K562 (cell line): ENCODE results near the gene NAA10. TPM values are rescaled to one million over a fixed set of nuclear protein-coding genes. Genes with fewer than 3 reads are reported as not detected.

Experiments
- ARHGAP35 ChIP-seq: fragments of 450-650 bp; IDR thresholded peaks from 2 replicates; pipeline ENCODE4 v1.6.1; 2018; ENCODE audit not compliant: partially characterized antibody
- BACH1 ChIP-seq: fragments of 200-800 bp; sonication (Bioruptor generic); IDR thresholded peaks from 2 replicates; pipeline ENCODE4 v1.6.1; 2016; ENCODE audit warnings: missing genetic modification characterization, missing compliant biosample characterization
- CBX3 ChIP-seq, 2 experiments: IDR thresholded peaks; 1 replicate in 1 of 2; 2 replicates in 1 of 2; pipeline ENCODE4 v1.6.1; 2012; ENCODE audit warnings: inconsistent platforms in 2 of 2, low read length in 2 of 2, borderline replicate concordance in 1 of 2, control low read depth in 1 of 2
- FOXJ3 ChIP-seq: sonication (generic); formaldehyde crosslinking; IDR thresholded peaks from 2 replicates; pipeline ENCODE4 v1.4.0; 2020; ENCODE audit warnings: mild to moderate bottlenecking, missing genetic modification reagents
- KDM2B ChIP-seq: fragments of 250-450 bp; sonication (Bioruptor Pico); IDR thresholded peaks from 2 replicates; pipeline ENCODE4 v1.8.0; 2021; ENCODE audit warnings: mild to moderate bottlenecking, moderate library complexity
- LEF1 ChIP-seq: fragments of 450-650 bp; IDR thresholded peaks from 2 replicates; pipeline ENCODE4 v1.6.1; 2016; ENCODE audit warnings: mild to moderate bottlenecking
- MEF2A ChIP-seq: IDR thresholded peaks from 2 replicates; pipeline ENCODE4 v1.6.1; 2011; ENCODE audit warnings: low read depth, mild to moderate bottlenecking, low read length, moderate library complexity; ENCODE audit not compliant: control insufficient read depth
- OTX1 ChIP-seq: fragments of 450-650 bp; formaldehyde crosslinking; IDR thresholded peaks from 2 replicates; pipeline ENCODE4 v1.4.0; 2022; ENCODE audit warnings: mild to moderate bottlenecking
- POLR2A ChIP-seq: fragments of 450-650 bp; conservative IDR thresholded peaks from 2 replicates; pipeline ENCODE4 v1.6.1; 2016
- POLR2AphosphoS2 ChIP-seq: IDR thresholded peaks from 2 replicates; pipeline ENCODE4 v1.6.1; 2012; ENCODE audit warnings: low read length, improper control_type of control experiment
- REST ChIP-seq, 2 experiments: fragments of 450-650 bp; formaldehyde crosslinking in 1 of 2; IDR thresholded peaks; 2 replicates each; pipeline versions ENCODE4 v1.4.0 to v1.6.1; 2014 to 2020; ENCODE audit warnings: mild to moderate bottlenecking in 2 of 2, borderline replicate concordance in 1 of 2, low read depth in 1 of 2
- SMAD3 ChIP-seq: fragments of 450-650 bp; formaldehyde crosslinking; conservative IDR thresholded peaks from 2 replicates; pipeline ENCODE4 v1.4.0; 2020; ENCODE audit warnings: mild to moderate bottlenecking
- ZNF165 ChIP-seq: fragments of 250-450 bp; sonication (Bioruptor Pico); IDR thresholded peaks from 2 replicates; pipeline ENCODE4 v1.4.0; 2020; ENCODE audit warnings: borderline replicate concordance
- polyA plus RNA-seq, 8 experiments: library from polyadenylated mRNA; depleted of rRNA in 4 of 8; stranded (reverse) in 5 of 8; unstranded in 3 of 8; fragments of >200 nt; fragmentation: Nextera tagmentation in 2 of 8; fragmentation: Illumina TruSeq in 1 of 8; extraction: Ambion mirVana in 2 of 8; extraction: Trizol in 1 of 8; gene quantifications; 2 replicates each; pipeline versions ENCODE4 v1.2.1 to v1.2.3, GENCODE V29; 2011 to 2014; ENCODE audit warnings: inconsistent platforms in 1 of 8, missing spikeins in 1 of 8
- total RNA-seq, 7 experiments: library from RNA; depleted of rRNA in 6 of 7; stranded (reverse); fragments of >200 nt in 6 of 7; fragmentation: Illumina TruSeq in 2 of 7; extraction: Trizol in 2 of 7; gene quantifications; 2 replicates each; pipeline versions ENCODE4 v1.2.1 to v1.2.3, GENCODE V29; 2011 to 2021; ENCODE audit warnings: low replicate concordance in 1 of 7
- TF ChIP-seq, protein P1 (sequence below): sonication (generic); formaldehyde crosslinking; IDR thresholded peaks from 2 replicates; pipeline ENCODE4 v1.8.0; 2023; ENCODE audit warnings: missing genetic modification reagents, mild to moderate bottlenecking, borderline replicate concordance

The NAA10 gene
- total and polyA plus RNA-seq, 9 of the 15 experiments (the other 6 are each of a cell fraction or from before 2014, with no cell fraction given): 11.1 to 250 (median 134) TPM

GRCh38 chrX:153947009-153947769, 12.4 kb upstream of the NAA10 start (continued):
- TF ChIP-seq REST (IDR thresholded peaks at IDR 0.05; ENCODE audit: borderline replicate concordance) (peak; percentile 76; the same call in 1 of the 2 replicates), REST (CRISPR knock-in tag; IDR thresholded peaks at IDR 0.05; ENCODE audit: low read depth) (no peak), MEF2A (no peak), ARHGAP35 (no peak), OTX1 (CRISPR knock-in tag) (no peak), POLR2A (peak; percentile 56; the same call in 1 of the 2 replicates), SMAD3 (CRISPR knock-in tag) (no peak), POLR2AphosphoS2 (peak; percentile 77; the same call in 1 of the 2 replicates), ZNF165 (CRISPR knock-in tag) (no peak), KDM2B (no peak), FOXJ3 (CRISPR knock-in tag) (no peak), BACH1 (no peak), LEF1 (no peak), CBX3 (IDR thresholded peaks at IDR 0.05; ENCODE audit: borderline replicate concordance in 1 of 2, low read length in 2 of 2) (0 out of 3 replicates have a peak, but pooled peaks of 1 of the 2 experiments have one; percentile 25)
- TF ChIP-seq, protein P1, sequence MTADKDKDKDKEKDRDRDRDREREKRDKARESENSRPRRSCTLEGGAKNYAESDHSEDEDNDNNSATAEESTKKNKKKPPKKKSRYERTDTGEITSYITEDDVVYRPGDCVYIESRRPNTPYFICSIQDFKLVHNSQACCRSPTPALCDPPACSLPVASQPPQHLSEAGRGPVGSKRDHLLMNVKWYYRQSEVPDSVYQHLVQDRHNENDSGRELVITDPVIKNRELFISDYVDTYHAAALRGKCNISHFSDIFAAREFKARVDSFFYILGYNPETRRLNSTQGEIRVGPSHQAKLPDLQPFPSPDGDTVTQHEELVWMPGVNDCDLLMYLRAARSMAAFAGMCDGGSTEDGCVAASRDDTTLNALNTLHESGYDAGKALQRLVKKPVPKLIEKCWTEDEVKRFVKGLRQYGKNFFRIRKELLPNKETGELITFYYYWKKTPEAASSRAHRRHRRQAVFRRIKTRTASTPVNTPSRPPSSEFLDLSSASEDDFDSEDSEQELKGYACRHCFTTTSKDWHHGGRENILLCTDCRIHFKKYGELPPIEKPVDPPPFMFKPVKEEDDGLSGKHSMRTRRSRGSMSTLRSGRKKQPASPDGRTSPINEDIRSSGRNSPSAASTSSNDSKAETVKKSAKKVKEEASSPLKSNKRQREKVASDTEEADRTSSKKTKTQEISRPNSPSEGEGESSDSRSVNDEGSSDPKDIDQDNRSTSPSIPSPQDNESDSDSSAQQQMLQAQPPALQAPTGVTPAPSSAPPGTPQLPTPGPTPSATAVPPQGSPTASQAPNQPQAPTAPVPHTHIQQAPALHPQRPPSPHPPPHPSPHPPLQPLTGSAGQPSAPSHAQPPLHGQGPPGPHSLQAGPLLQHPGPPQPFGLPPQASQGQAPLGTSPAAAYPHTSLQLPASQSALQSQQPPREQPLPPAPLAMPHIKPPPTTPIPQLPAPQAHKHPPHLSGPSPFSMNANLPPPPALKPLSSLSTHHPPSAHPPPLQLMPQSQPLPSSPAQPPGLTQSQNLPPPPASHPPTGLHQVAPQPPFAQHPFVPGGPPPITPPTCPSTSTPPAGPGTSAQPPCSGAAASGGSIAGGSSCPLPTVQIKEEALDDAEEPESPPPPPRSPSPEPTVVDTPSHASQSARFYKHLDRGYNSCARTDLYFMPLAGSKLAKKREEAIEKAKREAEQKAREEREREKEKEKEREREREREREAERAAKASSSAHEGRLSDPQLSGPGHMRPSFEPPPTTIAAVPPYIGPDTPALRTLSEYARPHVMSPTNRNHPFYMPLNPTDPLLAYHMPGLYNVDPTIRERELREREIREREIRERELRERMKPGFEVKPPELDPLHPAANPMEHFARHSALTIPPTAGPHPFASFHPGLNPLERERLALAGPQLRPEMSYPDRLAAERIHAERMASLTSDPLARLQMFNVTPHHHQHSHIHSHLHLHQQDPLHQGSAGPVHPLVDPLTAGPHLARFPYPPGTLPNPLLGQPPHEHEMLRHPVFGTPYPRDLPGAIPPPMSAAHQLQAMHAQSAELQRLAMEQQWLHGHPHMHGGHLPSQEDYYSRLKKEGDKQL (CRISPR knock-in tag): no peak
